ENCODE data around the gene ERI3.

The ERI3 gene

DNA sequence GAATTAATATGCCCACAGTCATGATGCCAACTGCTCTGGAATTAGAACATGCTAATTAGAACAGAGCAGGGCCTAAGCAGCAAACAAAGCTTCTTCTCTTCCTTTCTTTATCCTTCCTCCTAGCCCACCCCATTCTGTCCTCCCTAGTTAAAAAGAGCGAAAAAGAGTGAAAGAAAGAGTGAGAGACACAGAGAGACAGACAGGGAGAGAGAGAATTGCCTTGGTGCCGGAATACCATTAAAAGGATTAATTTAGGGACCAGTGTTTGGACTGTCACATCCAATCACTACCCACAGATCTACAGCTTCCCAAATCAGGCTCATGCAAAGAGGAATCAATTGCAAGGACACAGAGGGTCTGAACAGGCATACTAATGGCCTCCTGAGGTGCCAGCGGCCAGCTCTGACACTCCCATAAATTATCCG lies 7.0 kb downstream of the ERI3 start:
- DNase-seq, result no peak

- no peak for DNase-seq
Measured at GRCh38 chr1:44347280-44347679, 7.8 kb downstream of the ERI3 start.

DNA sequence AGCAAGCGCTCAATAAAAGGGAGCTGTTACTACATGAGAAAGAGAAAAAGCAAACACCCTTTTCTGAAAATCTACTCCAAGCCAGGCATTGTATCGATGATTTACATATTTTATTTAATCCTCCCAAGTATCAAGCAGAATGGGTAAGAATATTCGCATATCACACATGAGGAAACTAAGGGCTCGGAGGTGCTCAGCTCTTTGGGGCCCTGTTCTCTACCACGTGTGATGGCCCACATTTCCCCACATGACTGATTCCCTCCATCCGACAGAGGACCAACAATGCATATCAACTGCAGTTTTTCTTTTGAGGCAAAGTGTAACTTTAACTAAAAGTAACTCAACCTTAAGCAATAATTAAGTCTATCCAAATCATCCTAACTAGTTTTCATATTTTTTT lies 8.2 kb downstream of the ERI3 start:
- no peak for DNase-seq

DNA sequence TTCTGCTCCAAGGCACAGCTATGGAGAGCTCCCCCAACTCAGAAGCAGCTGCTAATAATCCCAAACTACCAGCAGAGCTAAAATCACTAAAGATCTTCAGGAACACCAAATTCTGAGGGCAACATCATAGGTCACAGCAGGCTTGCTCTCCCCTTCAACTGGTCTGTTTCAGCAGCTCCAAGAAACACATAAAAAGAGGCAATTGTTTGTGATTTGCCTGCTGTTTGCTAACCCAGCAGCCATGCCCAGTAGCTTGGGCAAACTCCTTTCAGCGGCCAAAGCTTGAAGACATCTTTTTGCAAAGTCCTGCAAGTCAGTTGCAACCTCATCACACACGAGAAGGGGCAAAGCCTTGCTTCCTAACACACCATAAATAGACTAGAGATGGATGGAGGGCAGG lies 8.9 kb downstream of the ERI3 start:
- DNase-seq, result no peak

GRCh38 chr1:44345187-44345775 lies 9.8 kb downstream of the ERI3 start:
- DNase-seq, result no peak

GRCh38 chr1:44339731-44340130 lies 15.3 kb downstream of the ERI3 start:
- no peak for DNase-seq

DNA sequence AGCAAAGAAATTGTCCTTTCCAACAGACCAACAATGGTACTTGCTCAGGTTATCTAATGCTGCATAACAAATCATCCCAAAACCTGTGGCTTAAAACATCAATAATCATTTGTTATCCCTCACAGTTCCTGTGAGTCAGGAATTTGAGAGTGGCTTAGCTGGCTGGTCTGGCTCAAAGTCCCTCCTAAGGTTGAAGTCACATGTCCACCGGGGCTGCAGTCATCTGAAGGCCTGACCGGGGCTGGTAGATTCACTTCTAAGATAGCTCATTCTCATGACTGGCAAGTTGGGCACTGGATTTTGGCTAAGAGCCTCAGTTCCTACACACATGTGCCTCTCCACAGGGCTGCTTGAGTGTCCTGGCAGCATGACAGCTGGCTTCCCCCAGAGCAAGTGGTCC lies 16.9 kb downstream of the ERI3 start:
- no peak for DNase-seq

DNA sequence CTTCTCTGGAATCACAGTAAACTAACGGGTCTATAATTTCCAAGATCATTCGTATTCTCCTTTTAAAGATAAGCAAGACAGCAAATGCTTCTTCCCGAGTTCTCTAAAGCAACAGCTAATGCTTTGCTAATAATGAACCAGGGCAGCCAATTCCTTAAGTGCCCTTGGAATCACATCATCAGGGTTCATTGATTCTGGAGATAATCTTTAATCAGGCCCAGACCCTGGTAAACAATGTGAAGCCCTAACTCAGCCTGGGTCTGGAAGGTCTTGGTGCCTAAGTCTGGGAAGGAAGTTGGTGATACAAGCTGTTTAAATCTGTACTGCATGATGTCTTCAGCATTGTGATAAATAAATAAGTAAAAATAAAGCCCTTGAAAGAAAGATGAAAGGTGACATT lies 18.4 kb downstream of the ERI3 start:
- DNase-seq, result no peak

- DNase-seq, result no peak
Measured at GRCh38 chr1:44334968-44335367, 20.1 kb downstream of the ERI3 start.

DNA sequence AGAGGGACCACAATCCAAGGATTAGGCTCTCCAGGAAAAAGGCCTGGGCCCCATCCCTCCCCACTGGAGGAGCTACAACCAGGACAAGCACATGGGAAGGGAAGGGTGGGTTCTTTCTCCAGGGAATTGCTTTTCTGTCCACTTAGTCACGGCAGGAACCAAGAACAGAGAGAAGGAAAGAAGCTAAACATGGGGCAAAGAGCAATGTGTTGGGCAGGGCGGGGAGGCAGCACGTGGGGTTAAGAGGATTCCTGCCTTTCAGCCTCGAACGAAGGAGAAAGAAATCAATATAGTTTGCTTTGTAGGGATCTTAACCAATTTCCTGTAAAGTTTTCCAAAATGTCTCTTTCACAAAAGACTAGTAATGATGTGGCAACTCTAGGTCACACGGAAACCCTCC lies 21.7 kb downstream of the ERI3 start:
- no peak for DNase-seq

DNA sequence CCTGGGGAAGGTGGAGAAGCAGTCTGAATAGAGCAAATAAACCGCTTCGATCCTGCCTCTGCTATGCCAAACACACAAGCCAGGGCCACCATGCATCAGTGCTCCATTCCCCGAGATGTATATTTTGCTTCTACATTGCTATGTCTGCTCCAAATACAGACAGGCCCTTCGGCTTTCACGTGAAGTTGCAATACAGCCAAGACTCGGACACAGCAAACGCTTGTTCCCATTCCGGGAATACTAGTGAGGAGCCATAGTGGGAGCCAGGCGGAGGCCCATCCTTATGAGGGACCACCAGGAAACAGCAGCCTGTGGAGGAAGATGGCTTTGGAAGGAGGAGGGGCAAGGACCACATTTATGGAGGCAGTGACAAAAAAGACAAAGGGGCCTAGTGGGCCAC lies 22.6 kb downstream of the ERI3 start:
- no peak for DNase-seq

- no peak for DNase-seq
Measured at GRCh38 chr1:44330935-44331334, 24.1 kb downstream of the ERI3 start.

- DNase-seq, result no peak
Measured at GRCh38 chr1:44328671-44329416, 26.2 kb downstream of the ERI3 start.

DNA sequence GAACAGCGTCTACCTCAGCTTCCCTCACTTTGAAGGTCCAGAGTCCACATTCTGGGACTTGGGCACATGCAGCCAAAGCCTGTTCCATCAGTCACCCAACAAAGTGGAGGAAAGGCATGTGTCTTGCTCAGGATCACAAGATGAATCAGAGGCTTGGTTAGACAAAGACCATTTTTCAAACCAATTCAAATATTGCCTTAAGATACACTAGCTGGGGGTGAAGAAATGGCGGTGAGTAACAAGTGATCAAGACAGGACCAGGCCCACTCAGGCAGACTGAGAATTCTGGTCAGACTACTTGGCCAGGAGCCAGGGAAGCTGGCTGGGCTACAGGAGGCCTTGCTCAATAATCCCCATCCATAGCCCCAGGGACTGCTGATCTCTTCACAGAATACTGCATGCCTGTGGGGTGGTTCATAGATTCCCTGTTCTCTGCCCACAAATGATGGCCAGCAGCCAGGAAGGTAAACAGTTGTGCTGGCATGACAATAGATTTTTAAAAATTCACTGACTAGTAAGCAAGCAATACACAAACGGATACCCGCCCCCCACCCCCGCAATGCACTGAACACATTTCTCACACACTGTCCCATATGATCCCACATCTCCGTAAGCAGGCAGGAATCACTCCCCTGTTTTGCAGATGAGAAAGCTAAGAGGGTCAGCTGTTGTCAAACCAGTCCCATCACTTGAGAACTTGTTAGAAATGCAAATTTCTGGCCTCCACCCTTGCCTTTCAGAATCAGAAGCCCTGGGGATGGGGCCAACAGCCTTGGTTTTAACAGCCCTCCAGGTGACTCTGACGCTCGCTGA lies 27.2 kb downstream of the ERI3 start:
- DNase-seq, result no peak

- no peak for DNase-seq
Measured at GRCh38 chr1:44326821-44327465, 28.1 kb downstream of the ERI3 start.

- no peak for DNase-seq
Measured at GRCh38 chr1:44326024-44326701, 28.9 kb downstream of the ERI3 start.

GRCh38 chr1:44323947-44324346 lies 31.1 kb downstream of the ERI3 start:
- no peak for DNase-seq

- no peak for DNase-seq
Measured at GRCh38 chr1:44322367-44322766, 32.7 kb downstream of the ERI3 start.

DNA sequence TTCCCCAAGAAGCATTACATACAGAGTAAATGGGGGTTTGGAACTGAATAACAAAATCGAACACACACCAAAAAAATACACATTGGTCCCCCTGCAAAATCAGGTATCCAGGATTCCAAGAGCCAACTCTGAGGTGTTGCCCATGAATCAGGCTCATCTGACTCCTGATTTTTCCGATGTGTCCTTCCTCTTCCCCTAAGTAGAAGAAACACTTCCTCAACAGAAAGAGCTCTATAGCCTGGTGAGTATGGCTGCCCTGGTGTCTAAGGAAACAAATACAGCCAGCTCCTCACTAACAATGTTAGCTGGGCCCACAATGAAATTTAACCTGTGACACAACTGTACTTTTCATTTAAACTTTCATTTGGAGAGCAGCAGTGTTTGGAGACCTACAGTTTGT lies 33.6 kb downstream of the ERI3 start:
- no peak for DNase-seq

GRCh38 chr1:44318097-44319088 lies 36.7 kb downstream of the ERI3 start:
- DNase-seq, result peak; percentile 71

DNA sequence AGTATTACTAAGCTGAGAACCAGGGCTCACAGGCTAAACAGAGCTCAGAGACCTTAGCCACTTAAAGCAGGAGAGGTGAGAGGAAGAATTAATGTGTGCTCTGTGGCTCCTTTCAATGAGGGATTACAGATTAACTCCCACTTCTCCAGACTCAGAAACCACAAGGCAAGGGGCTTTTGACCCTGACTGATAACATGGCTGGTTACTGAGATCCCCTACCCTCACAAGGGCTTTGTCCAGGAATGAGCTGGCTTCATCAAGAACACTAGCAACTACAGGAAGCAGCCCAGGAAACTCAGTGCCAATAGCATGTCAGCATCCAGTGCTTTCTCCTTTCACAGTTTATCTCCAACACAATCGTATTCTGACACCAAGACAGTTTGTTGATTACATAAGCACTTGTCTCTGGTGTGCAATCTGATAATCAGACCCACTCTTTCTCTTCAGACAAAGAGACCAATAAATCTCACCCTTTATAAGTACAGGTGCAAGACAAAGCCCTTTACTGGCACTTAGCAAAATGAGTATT lies 38.8 kb downstream of the ERI3 start:
- no peak for DNase-seq

All from activated CD8-positive, alpha-beta memory T cell treated with anti-CD3 and anti-CD28 coated beads for 24 hours (primary cell).